Measurements from ENCODE around the gene CYB5RL. TPM values are rescaled to one million over a fixed set of nuclear protein-coding genes. Genes with fewer than 3 reads are reported as not detected.

Gene CYB5RL
- total and polyA plus RNA-seq, 2 experiments from 2014 or later, result 6.4 to 6.7 TPM

- H3K4me1 ChIP-seq (ENCODE audit: low read depth), result peaks cover 12% of the 10 kb centered on the region
- H3K36me3 ChIP-seq, result peaks cover 10% of the 10 kb centered on the region
- DNase-seq (ENCODE audit: low read depth in 1 of 2, low spot score in 1 of 2), result no peak
- no peaks in the 10 kb centered on the region for H3K27me3 ChIP-seq
- no peak for TF ChIP-seq CTCF (IDR thresholded peaks at IDR 0.05; ENCODE audit: low read depth, low read length)
- no peak overlapping the region for H3K27ac ChIP-seq
- no peak overlapping the region for H3K4me3 ChIP-seq
- no peaks in the 10 kb centered on the region for H3K9me3 ChIP-seq (ENCODE audit: low read depth)
Measured at GRCh38 chr1:54244655-54245054, 44.8 kb upstream of the CYB5RL start.

- no peak for DNase-seq (ENCODE audit: low read depth in 1 of 2, low spot score in 1 of 2)
- Histone ChIP-seq H3K27me3 (no peaks in the 10 kb centered on the region), H3K9me3 (ENCODE audit: low read depth) (no peaks in the 10 kb centered on the region), H3K4me3 (no peak overlapping the region), H3K27ac (no peak overlapping the region), H3K4me1 (ENCODE audit: low read depth) (peaks cover 12% of the 10 kb centered on the region), H3K36me3 (peaks cover 20% of the 10 kb centered on the region)
- no peak for TF ChIP-seq CTCF (IDR thresholded peaks at IDR 0.05; ENCODE audit: low read depth, low read length)
Measured at GRCh38 chr1:54243022-54243421, 43.2 kb upstream of the CYB5RL start.

- Histone ChIP-seq H3K9me3 (ENCODE audit: low read depth) (no peaks in the 10 kb centered on the region), H3K27me3 (no peaks in the 10 kb centered on the region), H3K27ac (no peak overlapping the region), H3K4me3 (no peak overlapping the region), H3K36me3 (peaks cover 34% of the 10 kb centered on the region), H3K4me1 (ENCODE audit: low read depth) (peaks cover 7% of the 10 kb centered on the region)
- no peak for TF ChIP-seq CTCF (IDR thresholded peaks at IDR 0.05; ENCODE audit: low read depth, low read length)
- DNase-seq (ENCODE audit: low read depth in 1 of 2, low spot score in 1 of 2), result no peak
Measured at GRCh38 chr1:54241364-54241763, 41.5 kb upstream of the CYB5RL start.

GRCh38 chr1:54240741-54241335 is 41.0 kb upstream of the CYB5RL start:
- no peak for TF ChIP-seq CTCF (IDR thresholded peaks at IDR 0.05; ENCODE audit: low read depth, low read length)
- peaks cover 37% of the 10 kb centered on the region for H3K36me3 ChIP-seq
- no peak overlapping the region for H3K4me3 ChIP-seq
- no peak overlapping the region for H3K27ac ChIP-seq
- DNase-seq (ENCODE audit: low read depth in 1 of 2, low spot score in 1 of 2), result no peak
- H3K27me3 ChIP-seq, result no peaks in the 10 kb centered on the region
- peaks cover 4% of the 10 kb centered on the region for H3K4me1 ChIP-seq (ENCODE audit: low read depth)
- H3K9me3 ChIP-seq (ENCODE audit: low read depth), result no peaks in the 10 kb centered on the region

- Histone ChIP-seq H3K4me3 (no peak overlapping the region), H3K4me1 (ENCODE audit: low read depth) (no peaks in the 10 kb centered on the region), H3K27me3 (no peaks in the 10 kb centered on the region), H3K27ac (no peak overlapping the region), H3K36me3 (peaks cover 37% of the 10 kb centered on the region), H3K9me3 (ENCODE audit: low read depth) (no peaks in the 10 kb centered on the region)
- no peak for DNase-seq (ENCODE audit: low read depth in 1 of 2, low spot score in 1 of 2)
- TF ChIP-seq CTCF (IDR thresholded peaks at IDR 0.05; ENCODE audit: low read depth, low read length), result no peak
Measured at GRCh38 chr1:54239631-54240031, 39.8 kb upstream of the CYB5RL start.

- Histone ChIP-seq H3K9me3 (ENCODE audit: low read depth) (no peaks in the 10 kb centered on the region), H3K4me1 (ENCODE audit: low read depth) (no peaks in the 10 kb centered on the region), H3K4me3 (no peak overlapping the region), H3K27me3 (no peaks in the 10 kb centered on the region), H3K27ac (no peak overlapping the region), H3K36me3 (peaks cover 37% of the 10 kb centered on the region)
- no peak for TF ChIP-seq CTCF (IDR thresholded peaks at IDR 0.05; ENCODE audit: low read depth, low read length)
- DNase-seq (ENCODE audit: low read depth in 1 of 2, low spot score in 1 of 2), result no peak
Measured at GRCh38 chr1:54239035-54239383, 39.2 kb upstream of the CYB5RL start.
